ENCODE data around the gene RIOK3. TPM values are rescaled to one million over a fixed set of nuclear protein-coding genes. Genes with fewer than 3 reads are reported as not detected.

The RIOK3 gene
- total and polyA plus RNA-seq, 2 of the 4 experiments (the other 2 are of a cell fraction), result 21.5 to 38.9 TPM

DNA sequence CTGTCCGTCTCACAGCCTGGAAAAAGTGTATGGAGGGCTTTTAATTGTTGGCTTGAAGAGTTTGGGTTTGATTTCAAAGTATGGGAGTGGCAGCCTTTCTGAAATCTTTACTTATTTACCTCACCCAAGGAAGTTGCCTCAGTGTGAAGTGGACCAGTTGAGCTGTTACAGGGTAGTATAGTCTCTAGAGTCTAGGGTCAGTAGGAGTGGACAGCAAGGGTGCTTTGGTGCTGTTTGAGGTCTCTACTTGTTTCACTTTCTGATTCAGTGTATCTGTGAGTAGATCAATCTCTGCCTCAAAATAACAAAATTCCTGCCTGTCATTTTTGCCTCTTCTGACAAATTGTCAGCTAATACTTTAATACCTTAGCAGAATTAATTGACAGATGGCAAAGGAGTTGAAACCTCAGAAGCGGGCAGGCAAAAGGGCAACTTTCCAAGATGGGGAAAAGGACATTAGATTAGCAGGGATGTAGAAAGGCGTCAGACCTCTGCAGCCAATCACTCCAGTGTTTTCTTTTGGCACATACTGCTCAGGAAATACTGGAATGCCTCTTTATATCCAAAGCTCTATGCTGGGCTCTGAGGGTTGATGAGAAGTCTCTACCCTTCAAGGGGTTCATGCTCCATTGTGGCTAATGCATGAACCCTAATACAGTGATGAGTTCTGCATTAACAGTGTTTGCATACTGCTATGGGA is 5.9 kb downstream of the RIOK3 start:
- H4K20me1 ChIP-seq (ENCODE audit: insufficient read depth, low read length), result peaks cover 81% of the 10 kb centered on the region
- H3K14ac ChIP-seq (replicated peaks; ENCODE audit: low read depth, low read length), result no peak overlapping the region
- no peak overlapping the region for H3K27ac ChIP-seq (ENCODE audit: insufficient read depth, low read length)
- H2BK120ac ChIP-seq (ENCODE audit: low read depth, low read length), result no peak overlapping the region
- H3K9me3 ChIP-seq (ENCODE audit: control insufficient read depth, insufficient read depth, low read length), result no peaks in the 10 kb centered on the region
- H3K4me1 ChIP-seq (ENCODE audit: control insufficient read depth, insufficient read depth, low read length), result peaks cover 3% of the 10 kb centered on the region
- ATAC-seq (ENCODE audit: low read depth) (peak; percentile 18), DNase-seq (no peak)
- no peak overlapping the region for H4K91ac ChIP-seq (ENCODE audit: insufficient read depth, low read depth, low read length)
- dilution Hi-C loops (cut with HindIII; ENCODE audit: low sequenced_read_pairs, unreplicated experiment) (no loop called here), intact Hi-C loops (cut with micrococcal nuclease) (no loop called here), in situ Hi-C loops (cut with MboI; ENCODE audit: low sequenced_read_pairs) (no loop called here)
- no peak overlapping the region for H3K56ac ChIP-seq (ENCODE audit: extremely low read depth, insufficient read depth, low read length)
- H2AFZ ChIP-seq (replicated peaks; ENCODE audit: low read length, poor library complexity), result no peak overlapping the region
- ChIA-PET POLR2A (ENCODE audit: unreplicated experiment) (no interaction called here), CTCF (interaction anchor here (0.6 kb wide), 1 partner anchor 13 kb away, joined by 5 read pairs; no protein-coding TSS in a partner anchor)
- peaks cover 16% of the 10 kb centered on the region for H3K36me3 ChIP-seq (ENCODE audit: control insufficient read depth, insufficient read depth, low read length)
- no peak overlapping the region for H3K23ac ChIP-seq (ENCODE audit: low read depth, low read length)
- H3K18ac ChIP-seq (ENCODE audit: low read depth, low read length), result no peak overlapping the region
- no peak overlapping the region for H3K4me3 ChIP-seq (ENCODE audit: insufficient read depth, low read depth, low read length)
- H4K5ac ChIP-seq (ENCODE audit: low read depth, low read length), result no peak overlapping the region
- no CpG with 5 or more reads among the region's 3 CpGs for WGBS, 2 experiments (ENCODE audit: extremely low coverage in 2 of 2, insufficient read length in 1 of 2)
- H2BK5ac ChIP-seq (ENCODE audit: low read depth, low read length, poor library complexity, severe bottlenecking), result no peak overlapping the region
- no peak overlapping the region for H2BK20ac ChIP-seq (ENCODE audit: low read depth, low read length)
- H3K9me1 ChIP-seq (ENCODE audit: insufficient read depth, low read length), result peaks cover 14% of the 10 kb centered on the region
- H3K27me3 ChIP-seq (ENCODE audit: control insufficient read depth, insufficient read depth, low read length), result no peaks in the 10 kb centered on the region
- no peak for TF ChIP-seq MAZ (IDR thresholded peaks at IDR 0.05; ENCODE audit: borderline replicate concordance, low read depth, low read length)
- TF ChIP-seq, protein P1, sequence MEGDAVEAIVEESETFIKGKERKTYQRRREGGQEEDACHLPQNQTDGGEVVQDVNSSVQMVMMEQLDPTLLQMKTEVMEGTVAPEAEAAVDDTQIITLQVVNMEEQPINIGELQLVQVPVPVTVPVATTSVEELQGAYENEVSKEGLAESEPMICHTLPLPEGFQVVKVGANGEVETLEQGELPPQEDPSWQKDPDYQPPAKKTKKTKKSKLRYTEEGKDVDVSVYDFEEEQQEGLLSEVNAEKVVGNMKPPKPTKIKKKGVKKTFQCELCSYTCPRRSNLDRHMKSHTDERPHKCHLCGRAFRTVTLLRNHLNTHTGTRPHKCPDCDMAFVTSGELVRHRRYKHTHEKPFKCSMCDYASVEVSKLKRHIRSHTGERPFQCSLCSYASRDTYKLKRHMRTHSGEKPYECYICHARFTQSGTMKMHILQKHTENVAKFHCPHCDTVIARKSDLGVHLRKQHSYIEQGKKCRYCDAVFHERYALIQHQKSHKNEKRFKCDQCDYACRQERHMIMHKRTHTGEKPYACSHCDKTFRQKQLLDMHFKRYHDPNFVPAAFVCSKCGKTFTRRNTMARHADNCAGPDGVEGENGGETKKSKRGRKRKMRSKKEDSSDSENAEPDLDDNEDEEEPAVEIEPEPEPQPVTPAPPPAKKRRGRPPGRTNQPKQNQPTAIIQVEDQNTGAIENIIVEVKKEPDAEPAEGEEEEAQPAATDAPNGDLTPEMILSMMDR (conservative IDR thresholded peaks at IDR 0.05; ENCODE audit: low read depth, low read length), result no peak
- no peak for TF ChIP-seq MXI1 (IDR thresholded peaks at IDR 0.05; ENCODE audit: borderline replicate concordance, low read depth, low read length)
- TF ChIP-seq NFE2L2 (IDR thresholded peaks at IDR 0.05; ENCODE audit: low read depth, low read length), result no peak
- TF ChIP-seq POLR2A (IDR thresholded peaks at IDR 0.05; ENCODE audit: low read depth, low read length), result no peak
- TF ChIP-seq RFX5 (IDR thresholded peaks at IDR 0.05; ENCODE audit: low read depth, low read length), result no peak
- TF ChIP-seq FOS (IDR thresholded peaks at IDR 0.05; ENCODE audit: low read depth, low read length), result no peak
- TF ChIP-seq, protein P2, sequence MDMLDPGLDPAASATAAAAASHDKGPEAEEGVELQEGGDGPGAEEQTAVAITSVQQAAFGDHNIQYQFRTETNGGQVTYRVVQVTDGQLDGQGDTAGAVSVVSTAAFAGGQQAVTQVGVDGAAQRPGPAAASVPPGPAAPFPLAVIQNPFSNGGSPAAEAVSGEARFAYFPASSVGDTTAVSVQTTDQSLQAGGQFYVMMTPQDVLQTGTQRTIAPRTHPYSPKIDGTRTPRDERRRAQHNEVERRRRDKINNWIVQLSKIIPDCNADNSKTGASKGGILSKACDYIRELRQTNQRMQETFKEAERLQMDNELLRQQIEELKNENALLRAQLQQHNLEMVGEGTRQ (IDR thresholded peaks at IDR 0.05; ENCODE audit: low read depth, low read length), result no peak
- TF ChIP-seq CHD1 (IDR thresholded peaks at IDR 0.05; ENCODE audit: low read depth, low read length), result no peak
- TF ChIP-seq, protein P3, sequence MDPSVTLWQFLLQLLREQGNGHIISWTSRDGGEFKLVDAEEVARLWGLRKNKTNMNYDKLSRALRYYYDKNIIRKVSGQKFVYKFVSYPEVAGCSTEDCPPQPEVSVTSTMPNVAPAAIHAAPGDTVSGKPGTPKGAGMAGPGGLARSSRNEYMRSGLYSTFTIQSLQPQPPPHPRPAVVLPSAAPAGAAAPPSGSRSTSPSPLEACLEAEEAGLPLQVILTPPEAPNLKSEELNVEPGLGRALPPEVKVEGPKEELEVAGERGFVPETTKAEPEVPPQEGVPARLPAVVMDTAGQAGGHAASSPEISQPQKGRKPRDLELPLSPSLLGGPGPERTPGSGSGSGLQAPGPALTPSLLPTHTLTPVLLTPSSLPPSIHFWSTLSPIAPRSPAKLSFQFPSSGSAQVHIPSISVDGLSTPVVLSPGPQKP (IDR thresholded peaks at IDR 0.05; ENCODE audit: borderline replicate concordance, low read depth, low read length), result no peak
- TF ChIP-seq CEBPB (IDR thresholded peaks at IDR 0.05; ENCODE audit: low read depth, low read length), result no peak
- TF ChIP-seq SMC3 (IDR thresholded peaks at IDR 0.05; ENCODE audit: low read depth, low read length), result no peak
- peak overlapping the region; percentile 20 for H2AK9ac ChIP-seq (replicated peaks; ENCODE audit: low read depth, low read length, poor library complexity)
- peaks cover 17 to 75% of the 10 kb centered on the region in 2 experiments for H3K79me1 ChIP-seq (ENCODE audit: low read depth in 1 of 2, low read length in 2 of 2)
- no peak overlapping the region for H2BK15ac ChIP-seq (ENCODE audit: low read depth, low read length)
- no TSS peak for BruUV-seq (replicated peaks)
- H2AK5ac ChIP-seq (ENCODE audit: low read depth, low read length), result no peak overlapping the region
- H3K4me2 ChIP-seq (ENCODE audit: low read depth, low read length), result peak overlapping the region; percentile 18; the same call in 1 of the 2 replicates
- H4K8ac ChIP-seq (ENCODE audit: low read depth in 2 of 2, low read length in 2 of 2), result no peak overlapping the region
- H3K9ac ChIP-seq (ENCODE audit: low read depth, low read length), result no peak overlapping the region
- no peak overlapping the region for H3K4ac ChIP-seq (ENCODE audit: low read depth, low read length)
